ENCODE measurements around the gene SSNA1. TPM values are rescaled to one million over a fixed set of nuclear protein-coding genes. Genes with fewer than 3 reads are reported as not detected.

Gene SSNA1
- total and polyA plus RNA-seq, 9 donors = 1.6 to 60.7 (median 44.5) TPM

DNA sequence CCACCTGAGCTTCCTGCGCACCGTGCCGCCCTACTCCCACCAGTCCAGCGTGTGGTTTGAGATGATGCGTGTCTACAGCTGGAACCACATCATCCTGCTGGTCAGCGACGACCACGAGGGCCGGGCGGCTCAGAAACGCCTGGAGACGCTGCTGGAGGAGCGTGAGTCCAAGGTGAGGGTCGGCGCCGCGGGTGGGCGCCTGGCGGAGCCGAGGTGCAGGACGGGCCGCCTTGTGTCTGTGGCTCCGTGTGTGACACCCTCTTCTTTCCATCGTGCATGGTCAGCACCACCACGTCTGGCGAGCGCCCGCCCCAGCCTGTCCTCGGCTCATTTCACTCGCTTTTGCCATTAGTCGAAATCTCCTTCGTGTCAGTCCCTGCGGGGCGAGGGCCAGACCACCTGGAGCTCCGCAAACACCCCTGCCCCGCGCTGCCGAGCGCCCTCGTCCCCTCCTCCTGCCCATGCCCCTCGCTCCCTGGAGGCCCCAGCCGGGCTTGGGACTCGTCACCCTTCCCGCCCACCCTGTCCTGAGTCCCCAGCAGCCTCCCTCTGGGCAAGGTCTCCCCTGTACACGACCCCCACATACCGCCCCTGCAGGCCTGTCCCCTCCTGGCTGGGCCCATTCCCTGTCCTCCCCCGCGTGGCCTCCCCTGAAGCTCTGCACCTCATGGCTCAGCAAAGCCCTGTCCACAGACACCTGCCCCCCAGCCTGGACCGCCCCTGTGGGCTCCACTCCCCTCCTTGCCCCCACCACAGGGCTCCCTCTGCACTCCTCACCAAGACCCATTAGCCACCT lies 42.5 kb upstream of the SSNA1 start:
- DNase-seq = no peak
- 42 to 51% (median 50%) methylated on average over 46 to 48 of the region's 49 CpGs for WGBS, 3 donors
- Histone ChIP-seq H3K4me1 (ENCODE audit: insufficient read depth) (no peaks in the 10 kb centered on the region), H3K36me3 (no peaks in the 10 kb centered on the region), H3K27ac (no peak overlapping the region), H3K27me3 (peaks cover 3% of the 10 kb centered on the region), H3K9me3 (no peaks in the 10 kb centered on the region), H3K4me3 (no peak overlapping the region)
- intact Hi-C loops (cut with DNase I) = no loop called here
- no peak for TF ChIP-seq EP300 (IDR thresholded peaks at IDR 0.05)
- no peak for TF ChIP-seq CTCF (IDR thresholded peaks at IDR 0.05)
- TF ChIP-seq POLR2A (IDR thresholded peaks at IDR 0.05) = no peak

DNA sequence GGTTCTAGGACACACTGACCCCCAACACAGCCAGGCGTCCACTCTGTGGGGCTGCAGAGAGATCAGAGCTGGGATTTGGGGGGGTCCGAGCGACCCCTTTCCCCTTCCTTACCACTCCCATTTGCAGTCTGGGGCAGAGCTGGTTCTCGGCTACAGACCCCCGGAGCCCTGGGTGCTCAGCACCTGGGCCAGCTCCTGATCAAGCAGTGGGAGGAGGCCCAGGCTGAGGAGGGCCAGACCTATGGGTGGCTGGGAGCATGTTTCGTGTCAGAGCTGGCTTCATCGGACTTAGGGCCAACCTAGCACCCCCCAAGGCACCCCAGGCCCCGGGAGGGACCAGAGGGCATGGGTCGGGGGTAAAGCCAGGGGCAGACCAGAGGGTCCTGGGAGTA lies 42.0 kb upstream of the SSNA1 start:
- Histone ChIP-seq H3K4me1 (ENCODE audit: insufficient read depth) (no peaks in the 10 kb centered on the region), H3K9me3 (no peaks in the 10 kb centered on the region), H3K27me3 (no peaks in the 10 kb centered on the region), H3K4me3 (no peak overlapping the region), H3K36me3 (no peaks in the 10 kb centered on the region), H3K27ac (no peak overlapping the region)
- WGBS, 3 donors = 47 to 57% (median 48%) methylated on average over 7 to 9 of the region's 9 CpGs
- no peak for TF ChIP-seq POLR2A (IDR thresholded peaks at IDR 0.05)
- TF ChIP-seq EP300 (IDR thresholded peaks at IDR 0.05) = no peak
- no peak for TF ChIP-seq CTCF (IDR thresholded peaks at IDR 0.05)
- no peak for DNase-seq
- intact Hi-C loops (cut with DNase I) = no loop called here

- H3K4me3 ChIP-seq = no peak overlapping the region
- intact Hi-C loops (cut with DNase I) = no loop called here
- H3K4me1 ChIP-seq (ENCODE audit: insufficient read depth) = no peaks in the 10 kb centered on the region
- no peak overlapping the region for H3K27ac ChIP-seq
- no peaks in the 10 kb centered on the region for H3K9me3 ChIP-seq
- H3K27me3 ChIP-seq = no peaks in the 10 kb centered on the region
- DNase-seq = no peak
- no peaks in the 10 kb centered on the region for H3K36me3 ChIP-seq
- TF ChIP-seq POLR2A (IDR thresholded peaks at IDR 0.05) (no peak), EP300 (IDR thresholded peaks at IDR 0.05) (no peak), CTCF (IDR thresholded peaks at IDR 0.05) (no peak)
- WGBS, 3 donors = 80 to 85% (median 82%) methylated on average over 25 to 26 of the region's 26 CpGs
Observed at GRCh38 chr9:137147091-137147792, 41.2 kb upstream of the SSNA1 start.

DNA sequence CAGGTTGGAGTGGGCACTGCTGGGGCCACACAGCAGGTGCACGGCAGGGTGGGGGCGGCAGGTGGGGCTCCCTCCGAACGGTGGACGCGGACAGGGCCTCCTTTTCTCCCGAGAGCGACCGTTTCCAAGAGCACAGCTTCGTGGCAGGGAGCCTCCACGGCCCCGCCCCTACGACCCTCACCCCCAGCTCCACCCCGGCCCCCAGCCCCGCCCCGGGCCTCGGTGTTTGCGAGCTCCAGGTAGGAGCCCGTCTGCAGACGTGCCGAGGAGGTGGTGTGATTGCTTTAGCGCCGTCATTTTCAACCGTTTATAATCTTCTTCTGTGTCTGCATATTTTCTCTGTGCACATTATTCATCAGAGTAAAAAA lies 40.7 kb upstream of the SSNA1 start:
- H3K27me3 ChIP-seq = no peaks in the 10 kb centered on the region
- H3K9me3 ChIP-seq = no peaks in the 10 kb centered on the region
- no peak for DNase-seq
- no peak overlapping the region for H3K27ac ChIP-seq
- H3K4me3 ChIP-seq = no peak overlapping the region
- H3K4me1 ChIP-seq (ENCODE audit: insufficient read depth) = no peaks in the 10 kb centered on the region
- no peaks in the 10 kb centered on the region for H3K36me3 ChIP-seq
- 20 to 23% (median 22%) methylated on average over 23 to 24 of the region's 24 CpGs for WGBS, 3 donors
- intact Hi-C loops (cut with DNase I) = no loop called here
- no peak for TF ChIP-seq POLR2A (IDR thresholded peaks at IDR 0.05)
- TF ChIP-seq CTCF (IDR thresholded peaks at IDR 0.05) = no peak
- TF ChIP-seq EP300 (IDR thresholded peaks at IDR 0.05) = no peak

Measured in ovary (tissue), 9 donors.